Heart left ventricle (tissue), 16 donors: ENCODE measurements around the gene TSPAN7. TPM values are rescaled to one million over a fixed set of nuclear protein-coding genes. Genes with fewer than 3 reads are reported as not detected.

ENCODE experiments used
- ATAC-seq, 4 donors: fragments of 200-7000 bp; cut with Tn5 transposase; one replicate each; pipeline ENCODE4 v1.9.1; 2020 to 2022; ENCODE audit warnings: moderate library complexity in 4 of 4, mild to moderate bottlenecking in 3 of 4, moderate number of reproducible peaks in 1 of 4
- DNase-seq, 5 donors: peaks; one replicate each; pipeline ENCODE4 v3.0.0-alpha.2; 2020
- H3K27ac ChIP-seq, 12 donors: fragments of 200-600 bp; sonication (generic) in 4 of 12; one replicate each; pipeline versions ENCODE4 v1.5.0 to v1.8.0; 2016 to 2022; ENCODE audit warnings: mild to moderate bottlenecking in 2 of 12
- H3K27me3 ChIP-seq, 9 donors: fragments of 200-600 bp; sonication (generic) in 2 of 9; one replicate each; pipeline versions ENCODE4 v1.5.1 to v1.8.0; 2016 to 2022; ENCODE audit warnings: mild to moderate bottlenecking in 3 of 9
- H3K36me3 ChIP-seq, 9 donors: fragments of 200-600 bp; sonication (generic) in 2 of 9; one replicate each; pipeline versions ENCODE4 v1.5.0 to v1.8.0; 2018 to 2022; ENCODE audit warnings: mild to moderate bottlenecking in 2 of 9
- H3K4me1 ChIP-seq, 12 donors: fragments of 200-600 bp; sonication (generic) in 4 of 12; one replicate each; pipeline versions ENCODE4 v1.5.0 to v1.8.0; 2016 to 2022; ENCODE audit warnings: mild to moderate bottlenecking in 3 of 12
- H3K4me3 ChIP-seq, 12 donors: fragments of 200-600 bp; sonication (generic) in 4 of 12; one replicate each; pipeline versions ENCODE4 v1.5.0 to v1.8.0; 2017 to 2022; ENCODE audit warnings: mild to moderate bottlenecking in 9 of 12, moderate library complexity in 4 of 12
- H3K9me3 ChIP-seq, 12 donors: fragments of 200-600 bp; sonication (generic) in 4 of 12; one replicate each; pipeline versions ENCODE4 v1.5.0 to v1.8.0; 2016 to 2022; ENCODE audit warnings: mild to moderate bottlenecking in 1 of 12
- CTCF ChIP-seq, 12 donors: fragments of 200-600 bp; sonication (generic) in 4 of 12; IDR thresholded peaks; one replicate each; pipeline versions ENCODE4 v1.5.0 to v1.8.0; 2018 to 2022; ENCODE audit warnings: antibody characterized with exemption in 12 of 12, mild to moderate bottlenecking in 5 of 12
- POLR2A ChIP-seq, 2 donors: fragments of 450-650 bp; IDR thresholded peaks; one replicate each; pipeline ENCODE4 v1.6.1; 2017; ENCODE audit warnings: antibody characterized with exemption in 2 of 2, mild to moderate bottlenecking in 2 of 2, moderate library complexity in 2 of 2
- WGBS, 4 donors: extraction: QIAGEN DNeasy Blood & Tissue Kit in 2 of 4; methylation state at CpG; one replicate each; pipeline versions ENCODE4 v1.1.5 to v1.1.7; 2013 to 2018; 5-methylcytosine and 5-hydroxymethylcytosine counted together
- intact Hi-C, 10 donors: fragments of 100-400 bp; cut with DNase I; formaldehyde crosslinking; loops; one replicate each; pipeline versions ENCODE4 v1.11.1 to v1.14.2; 2022
- polyA plus RNA-seq, 2 donors: library from polyadenylated mRNA; stranded (reverse); fragments of 200-250 nt; gene quantifications; one replicate each; pipeline ENCODE4 v1.2.3, GENCODE V29; 2013
- total RNA-seq, 9 donors: library from RNA; depleted of rRNA in 2 of 9; stranded (reverse); fragments of >200 nt in 2 of 9; fragmentation: NEBNext Ultra II Directional in 3 of 9; extraction: Animal tissue kit (Norgen Biotek cat#: 25700) in 3 of 9; gene quantifications; one replicate each; pipeline versions ENCODE4 v1.1.0 to v1.2.4, GENCODE V29; 2016 to 2023
- donor health status: ischemic (EF 13 %, LVEDD 7.1; RV severe dilation, severe dysfunction).
- donor health status: healthy with polysubstance abuse.
- donor health status: DM: no; HTN: yes; CAD: no.
- donor health status: DM: no; HTN: no; CAD: no.
- donor health status: ischemic (EF 25% LVEDD 6.9; RV normal size, moderate dysfunction).
- donor health status: ischemic (EF 25% LVEDD 5.7; RV mildly dilated, moderate dysfunction).
- donor health status: healthy.
- donor health status: DM: yes; HTN: yes; CAD: no.
- donor health status: ischemic (EF 35%, LVEDD 5.7; RV mildly dilated, moderate dysfunction).
- donor health status: nonischemic (EF 11% LVEDD 7.7; RV severe dilation, severe dysfunction).
- donor health status: DM: yes; HTN: yes; CAD: no.
- donor health status: PGD.
- donor health status: ischemic (EF 29% LVEDD 5.4; RV normal size, mild dysfunction).
- donor health status: nonischemic (EF 23%, LVEDD 6.1; RV moderate dilation, normal function).

The TSPAN7 gene
- total and polyA plus RNA-seq, 11 donors = 9.1 to 48.5 (median 20.2) TPM

- Histone ChIP-seq H3K4me1 (no peaks in the 10 kb centered on the region), H3K9me3 (no peaks in the 10 kb centered on the region), H3K27ac (no peak overlapping the region), H3K4me3 (no peak overlapping the region), H3K27me3 (no peaks in the 10 kb centered on the region), H3K36me3 (no peaks in the 10 kb centered on the region)
- 80 to 92% (median 90%) methylated on average over 2 of the region's 2 CpGs for WGBS, 4 donors
- no peak for DNase-seq
- intact Hi-C loops = no loop called here
- no peak for TF ChIP-seq CTCF (IDR thresholded peaks at IDR 0.05)
- no peak for ATAC-seq
Observed at GRCh38 chrX:38578167-38578566, 16.8 kb downstream of the TSPAN7 start.

- Histone ChIP-seq H3K27me3 (peaks cover 0 to 5% (median 0%) of the 10 kb centered on the region in 9 donors), H3K4me1 (no peaks in the 10 kb centered on the region), H3K36me3 (no peaks in the 10 kb centered on the region), H3K27ac (no peak overlapping the region), H3K4me3 (no peak overlapping the region), H3K9me3 (no peaks in the 10 kb centered on the region)
- DNase-seq (no peak), ATAC-seq (no peak)
- 89 to 96% (median 93%) methylated on average over 5 of the region's 5 CpGs for WGBS, 4 donors
- TF ChIP-seq CTCF (IDR thresholded peaks at IDR 0.05) (no peak), POLR2A (IDR thresholded peaks at IDR 0.05) (no peak)
- intact Hi-C loops = no loop called here
Observed at GRCh38 chrX:38583181-38583580, 21.8 kb downstream of the TSPAN7 start.

GRCh38 chrX:38594434-38594833 is 33.1 kb downstream of the TSPAN7 start:
- DNase-seq (no peak), ATAC-seq (no peak)
- Histone ChIP-seq H3K36me3 (no peaks in the 10 kb centered on the region), H3K4me1 (peaks cover 0 to under 1% (median 0%) of the 10 kb centered on the region in 12 donors), H3K4me3 (no peak overlapping the region), H3K27ac (no peak overlapping the region), H3K9me3 (peaks cover 0 to 11% (median 2%) of the 10 kb centered on the region in 12 donors), H3K27me3 (peaks cover 0 to 14% (median 0%) of the 10 kb centered on the region in 9 donors)
- intact Hi-C loops = no loop called here
- TF ChIP-seq CTCF (IDR thresholded peaks at IDR 0.05) (no peak), POLR2A (IDR thresholded peaks at IDR 0.05) (no peak)
- 71 to 95% (median 84%) methylated on average over 2 of the region's 2 CpGs for WGBS, 4 donors

GRCh38 chrX:38595801-38596200 is 34.5 kb downstream of the TSPAN7 start:
- intact Hi-C loops = no loop called here
- no peak overlapping the region for H3K4me3 ChIP-seq
- ATAC-seq (no peak), DNase-seq (no peak)
- peaks cover 0 to 11% (median 2%) of the 10 kb centered on the region in 12 donors for H3K9me3 ChIP-seq
- H3K27me3 ChIP-seq = peaks cover 0 to 19% (median 0%) of the 10 kb centered on the region in 9 donors
- peaks cover 0 to 7% (median 1%) of the 10 kb centered on the region in 12 donors for H3K4me1 ChIP-seq
- no peaks in the 10 kb centered on the region for H3K36me3 ChIP-seq
- 22 to 47% (median 35%) methylated on average over 1 of the region's 1 CpG for WGBS, 4 donors
- TF ChIP-seq POLR2A (IDR thresholded peaks at IDR 0.05) (no peak), CTCF (IDR thresholded peaks at IDR 0.05) (no peak)
- no peak overlapping the region for H3K27ac ChIP-seq
